NCI-H1930 (cell line): ENCODE results near the gene DCDC2C.

Experiments used
- DNase-seq, 2 experiments: peaks; one replicate each; lab custom pipeline; 2025; lab: John Stamatoyannopoulos, UW

The DCDC2C gene

DNA sequence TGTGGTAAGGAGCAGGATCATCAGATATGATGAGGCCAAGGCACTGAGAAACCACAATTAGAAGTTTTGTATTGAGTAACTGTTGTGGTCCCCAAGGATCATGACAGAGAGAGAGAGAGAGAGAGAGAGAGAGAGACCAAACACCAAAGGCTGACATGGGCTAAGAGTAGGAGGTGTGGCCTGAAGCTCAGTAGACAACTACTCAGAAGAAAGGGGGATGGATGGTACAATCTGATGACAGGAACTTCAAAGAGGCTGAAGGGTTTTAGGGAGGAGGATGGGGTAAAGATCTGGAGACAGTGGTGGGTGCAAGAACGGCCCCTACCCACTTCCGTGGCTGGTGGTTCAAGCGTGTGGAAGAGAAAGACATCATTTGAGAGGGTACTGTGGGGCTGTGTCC, 135.0 kb downstream of the DCDC2C start:
- DNase-seq: no peak

DNA sequence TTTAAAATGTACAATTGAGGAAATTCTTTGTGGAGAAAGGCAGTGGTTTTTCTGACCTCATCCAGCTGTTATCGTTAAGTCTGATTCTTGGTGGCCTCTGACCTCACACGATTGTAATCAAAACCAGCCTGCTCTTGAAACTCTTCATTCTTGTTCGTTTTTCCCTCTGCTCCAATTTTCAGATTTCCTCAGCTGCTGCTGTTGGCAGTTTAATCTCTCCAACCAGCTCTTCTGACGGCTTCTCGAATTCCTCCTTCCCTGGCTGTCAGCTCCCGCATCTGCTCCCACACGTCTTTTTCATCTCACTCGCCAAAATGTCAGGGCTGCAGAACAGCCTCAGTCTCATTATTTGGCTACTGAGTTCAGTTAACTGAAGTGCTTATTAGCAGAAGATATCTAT, 136.1 kb downstream of the DCDC2C start:
- DNase-seq: no peak

DNA sequence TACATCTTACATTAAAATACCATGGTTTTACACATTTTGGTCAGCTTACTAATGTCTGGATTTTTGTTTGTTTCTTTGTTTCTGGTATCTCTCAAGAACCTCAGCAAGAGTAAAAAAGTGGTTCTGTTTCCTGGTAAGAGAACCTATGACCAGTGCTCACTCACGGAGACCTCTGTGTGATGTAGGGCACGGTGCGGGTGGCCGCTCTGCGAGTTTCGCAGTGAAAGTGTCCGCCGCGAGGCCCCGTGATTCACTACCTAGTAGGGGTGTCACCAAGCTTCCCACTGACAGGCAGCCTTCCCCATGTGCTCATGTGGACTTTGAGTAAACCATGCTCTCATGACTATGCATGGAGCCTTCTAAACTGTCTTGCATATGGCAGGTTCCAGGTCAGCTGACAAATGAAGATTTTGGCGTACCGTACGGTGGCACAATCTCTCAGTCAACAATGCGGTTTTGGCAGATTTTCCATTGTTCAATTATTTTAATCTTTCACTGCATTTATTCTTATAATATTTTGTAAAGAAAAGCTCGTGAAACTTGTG, 137.3 kb downstream of the DCDC2C start:
- no peak for DNase-seq

DNA sequence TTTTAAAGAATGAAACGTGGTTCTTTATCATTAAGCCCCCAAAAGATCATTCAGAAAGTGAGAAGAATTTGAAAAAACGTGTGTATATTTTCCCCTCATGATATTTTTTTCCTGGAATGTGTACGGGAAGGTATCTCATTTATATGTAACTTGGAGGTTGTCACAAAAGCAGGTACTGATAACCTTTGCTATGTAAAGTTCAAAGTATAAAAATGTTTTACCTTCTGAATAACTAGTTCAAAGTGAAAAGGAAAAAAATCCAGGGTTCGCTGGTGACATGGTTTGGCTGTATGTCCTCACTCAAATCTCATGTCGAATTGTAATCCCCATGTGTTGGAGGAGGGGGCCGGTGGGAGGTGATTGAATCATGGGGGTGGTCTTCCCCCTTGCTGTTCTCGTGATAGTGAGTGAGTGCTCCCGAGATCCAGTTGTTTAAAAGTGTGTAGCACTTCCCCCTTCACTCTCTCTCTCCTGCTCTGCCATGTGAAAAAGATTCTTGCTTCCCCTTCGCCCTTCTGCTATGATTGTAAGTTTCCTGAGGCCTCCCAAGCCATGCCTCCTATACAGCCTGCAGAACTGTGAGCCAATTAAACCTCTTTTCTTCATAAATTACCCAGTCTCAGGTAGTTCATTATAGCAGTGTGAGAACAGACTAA, 144.2 kb downstream of the DCDC2C start:
- DNase-seq: no peak

DNA sequence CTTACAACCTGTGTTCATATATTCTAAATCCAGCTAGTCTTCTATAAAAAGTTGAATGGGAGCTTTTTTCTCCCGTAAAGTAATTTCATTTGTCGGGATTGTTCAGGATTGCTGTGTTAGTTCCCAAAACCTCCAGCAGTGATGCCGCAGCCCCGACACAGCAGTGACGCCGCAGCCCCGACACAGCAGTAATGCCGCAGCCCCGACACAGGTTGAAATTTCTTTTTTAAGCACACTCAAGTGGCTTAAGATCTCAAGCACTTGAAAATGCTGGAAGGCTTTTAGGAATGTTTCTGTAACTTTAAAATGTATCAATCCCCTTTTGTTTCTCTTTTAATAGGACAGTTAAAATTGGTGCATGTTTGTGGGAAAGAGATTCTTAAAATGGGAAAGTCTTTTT, 145.4 kb downstream of the DCDC2C start:
- DNase-seq: no peak

DNA sequence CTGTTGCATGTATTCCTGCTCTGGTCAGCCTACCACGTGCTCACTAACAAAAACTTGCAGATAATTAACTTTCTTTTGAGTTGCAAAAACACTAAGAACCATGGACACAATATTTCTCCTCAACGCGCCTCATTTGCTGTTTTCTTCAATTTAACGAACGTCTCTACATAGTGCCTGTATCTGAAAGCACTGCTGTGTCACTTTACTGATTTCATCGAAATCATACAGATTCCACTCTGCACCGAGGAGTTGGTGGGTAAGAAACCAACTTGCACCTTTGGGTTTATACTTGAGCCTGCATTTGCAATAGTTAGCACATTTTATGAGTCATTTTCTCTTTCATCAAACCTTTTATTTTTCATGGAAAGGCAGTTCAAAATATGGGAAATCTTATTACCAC, 145.8 kb downstream of the DCDC2C start:
- no peak for DNase-seq

DNA sequence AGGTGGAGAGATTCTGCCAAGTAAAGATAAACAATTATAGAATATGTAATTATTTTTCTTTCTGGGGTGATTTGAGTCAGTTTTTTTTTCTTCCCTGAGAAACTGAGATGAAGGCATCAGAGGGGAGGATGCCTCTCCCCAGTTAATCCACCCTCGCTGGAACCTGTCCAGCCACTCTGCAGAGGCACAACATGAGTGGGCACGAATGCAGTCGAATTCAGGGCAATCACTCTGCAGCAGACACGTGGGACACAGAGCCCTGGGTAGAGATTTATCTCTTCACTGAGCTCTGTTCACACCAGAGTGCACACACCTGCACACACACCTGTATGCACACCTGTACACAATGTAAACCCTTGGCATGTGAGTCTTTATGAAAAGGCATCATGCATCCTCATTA, 154.2 kb downstream of the DCDC2C start:
- DNase-seq: no peak

DNA sequence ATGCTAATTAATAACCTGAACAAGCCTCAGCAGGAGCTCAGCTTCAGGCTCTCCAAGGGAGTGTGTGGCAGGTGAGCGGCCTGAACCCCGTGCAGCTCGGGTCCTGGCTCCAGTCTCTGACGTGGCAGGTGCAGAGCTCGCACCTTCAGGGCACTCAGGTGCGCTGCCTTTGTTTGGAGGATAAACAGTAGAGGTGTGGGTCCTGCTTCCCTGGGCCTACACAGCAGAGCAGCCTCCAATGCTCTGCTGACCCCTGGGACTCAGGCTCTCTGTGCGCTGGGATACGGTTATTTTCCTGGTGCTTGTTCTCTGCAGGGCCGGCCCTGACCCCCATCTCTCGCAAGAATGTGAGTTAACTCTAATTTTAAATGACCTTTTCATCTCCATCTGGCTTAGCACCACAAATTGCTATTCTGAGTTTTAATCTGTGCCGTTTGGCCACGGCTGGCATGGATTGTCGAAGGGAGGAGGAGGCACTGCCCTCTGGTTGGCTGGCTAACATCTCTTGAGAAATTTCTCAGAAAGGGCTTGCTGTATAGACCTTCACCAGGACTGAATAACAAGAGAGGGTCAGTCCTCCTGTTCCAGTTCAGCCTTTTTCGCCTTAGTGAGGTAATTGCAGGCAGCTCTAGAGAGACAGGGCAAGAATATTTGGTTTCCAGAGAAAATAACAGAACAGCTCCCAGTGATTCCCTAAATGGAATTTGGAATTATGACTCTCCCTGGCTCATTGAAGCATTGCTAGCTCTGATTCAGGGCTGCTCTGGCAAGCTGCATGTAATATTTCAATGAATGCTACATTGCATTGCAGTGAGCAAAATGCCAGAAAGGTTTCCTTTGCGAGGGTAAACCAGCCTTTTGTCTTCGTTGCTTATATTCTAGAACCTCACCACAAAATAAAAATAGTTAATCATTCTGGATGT, 161.8 kb downstream of the DCDC2C start:
- no peak for DNase-seq

DNA sequence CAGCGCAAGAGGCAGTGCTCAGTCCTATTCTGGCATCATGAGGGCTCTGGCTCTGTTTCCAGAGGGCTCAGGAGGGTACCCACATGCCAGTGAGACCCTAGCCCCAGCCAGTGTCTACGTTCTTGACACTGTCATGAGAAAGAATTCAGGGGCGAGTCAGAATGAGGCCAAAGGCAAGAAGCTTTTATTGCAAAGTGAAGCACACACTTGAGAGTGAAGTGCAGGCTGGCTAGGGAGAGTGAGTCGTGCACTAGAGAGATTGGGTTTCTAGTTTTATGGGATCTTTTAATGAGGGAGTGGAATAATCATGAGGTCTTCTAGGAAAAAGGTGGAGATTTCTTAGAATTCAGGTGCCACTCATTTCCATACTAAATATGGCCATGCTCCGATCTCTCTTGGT, 164.1 kb downstream of the DCDC2C start:
- no peak for DNase-seq

DNA sequence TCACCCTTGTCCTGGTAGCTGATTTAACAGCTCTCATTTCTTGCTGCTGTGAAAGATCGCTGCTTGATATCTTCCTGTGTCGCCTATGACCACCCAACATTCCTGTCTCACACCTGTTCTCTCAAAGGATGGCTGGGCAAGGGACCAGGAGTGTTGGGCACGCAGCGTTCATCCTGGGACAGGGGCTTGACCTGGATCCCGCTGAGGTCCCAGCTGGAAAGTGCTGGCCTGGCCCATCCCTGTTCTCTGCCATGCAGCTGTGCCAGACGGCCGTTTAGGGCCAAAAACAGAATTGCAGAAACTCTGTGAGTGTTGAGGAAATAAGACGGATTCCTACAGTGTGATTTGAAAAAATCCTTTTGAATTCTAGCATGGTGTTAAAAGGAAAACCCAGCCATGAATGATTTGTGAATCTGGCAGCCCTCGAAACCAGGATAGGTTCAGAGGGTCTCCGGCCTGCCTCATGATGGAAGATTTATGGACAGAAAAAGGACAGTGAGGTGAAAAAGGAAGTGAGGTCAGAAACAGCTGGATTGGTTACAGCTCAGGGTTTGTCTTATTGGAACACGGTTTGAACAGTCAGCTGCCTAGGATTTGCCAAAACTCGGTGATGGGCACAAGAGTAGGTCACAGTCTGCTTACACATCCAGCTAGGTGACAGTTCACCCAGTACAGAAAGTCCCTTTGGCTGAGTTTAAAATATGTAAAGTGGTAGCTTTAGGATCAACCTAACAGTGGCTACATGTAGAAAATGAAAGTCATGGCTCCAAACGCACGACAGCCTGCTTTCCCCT, 164.8 kb downstream of the DCDC2C start:
- DNase-seq: no peak

DNA sequence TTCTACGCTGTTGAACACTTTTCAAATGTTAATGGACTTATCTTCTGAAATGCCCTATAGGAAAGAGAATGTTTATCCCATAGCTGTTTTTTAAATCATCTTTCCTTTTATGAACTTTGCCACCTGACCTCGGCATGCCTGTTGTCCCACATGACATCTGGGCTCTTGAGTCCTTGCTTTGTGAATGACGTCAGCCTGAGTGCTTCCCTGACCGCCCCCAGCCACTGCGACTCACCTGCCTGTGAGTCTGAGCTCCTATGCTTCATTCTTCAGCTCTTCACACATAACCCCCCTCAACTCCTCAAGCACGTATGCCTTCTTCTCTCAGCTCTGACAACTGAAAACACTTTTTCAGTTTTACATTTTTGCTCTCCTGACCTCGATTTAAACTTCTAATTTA, 166.8 kb downstream of the DCDC2C start:
- DNase-seq: no peak

DNA sequence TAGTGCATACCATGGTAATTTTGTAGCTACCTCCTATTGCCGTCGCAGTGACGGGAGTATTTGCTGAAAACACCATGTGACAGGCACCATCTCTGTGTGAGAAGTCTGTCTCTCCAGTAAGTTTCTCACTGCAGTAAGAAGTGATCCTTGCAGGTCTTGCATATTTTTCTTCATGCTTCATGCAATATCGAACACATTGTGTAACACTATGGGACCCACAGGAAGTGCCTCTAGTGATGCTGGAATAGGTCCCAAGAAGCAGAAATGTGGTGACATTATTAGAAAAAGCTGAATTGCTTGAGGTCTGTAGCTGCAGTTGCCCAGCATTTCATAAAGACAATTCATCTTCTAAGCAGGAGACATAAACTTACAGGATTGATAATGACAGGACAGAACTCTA, 167.6 kb downstream of the DCDC2C start:
- no peak for DNase-seq

DNA sequence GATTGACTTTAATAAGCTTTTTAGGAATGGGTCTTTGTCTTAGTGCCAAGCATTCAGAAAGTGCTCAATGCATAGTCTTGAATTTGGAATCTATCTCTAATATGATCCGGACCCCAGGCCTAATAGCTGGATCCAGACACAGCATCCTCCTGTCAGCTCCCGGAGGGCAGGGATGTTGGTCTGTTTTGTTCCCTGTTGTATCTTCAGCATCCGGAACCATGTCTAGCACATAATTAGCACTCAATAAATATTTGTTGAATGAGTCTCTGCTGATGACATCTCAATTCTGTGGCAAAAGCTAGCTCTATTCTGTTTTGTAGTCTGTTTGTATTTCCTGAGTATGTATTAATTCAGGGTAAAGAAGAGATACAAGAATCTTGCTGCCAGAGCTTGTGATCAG, 169.1 kb downstream of the DCDC2C start:
- DNase-seq: no peak

DNA sequence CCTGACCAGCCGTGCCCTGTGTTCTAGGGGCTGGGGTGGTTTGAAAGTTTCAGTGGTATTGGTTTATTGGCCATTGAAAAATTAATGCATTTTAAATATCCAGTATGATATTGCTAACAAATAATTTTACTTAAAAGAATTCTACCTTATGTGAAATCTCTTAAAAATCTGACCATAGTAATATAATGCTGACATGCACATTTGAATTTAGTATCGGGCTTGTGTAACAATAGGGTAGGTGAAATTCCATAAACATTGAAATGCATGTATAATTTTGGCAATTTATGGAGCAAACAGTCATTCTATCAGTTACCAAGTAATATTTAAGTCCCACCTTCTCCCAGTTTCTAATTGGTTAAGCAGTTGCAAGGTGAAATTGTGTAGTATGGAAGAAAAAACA, 170.5 kb downstream of the DCDC2C start:
- no peak for DNase-seq

DNA sequence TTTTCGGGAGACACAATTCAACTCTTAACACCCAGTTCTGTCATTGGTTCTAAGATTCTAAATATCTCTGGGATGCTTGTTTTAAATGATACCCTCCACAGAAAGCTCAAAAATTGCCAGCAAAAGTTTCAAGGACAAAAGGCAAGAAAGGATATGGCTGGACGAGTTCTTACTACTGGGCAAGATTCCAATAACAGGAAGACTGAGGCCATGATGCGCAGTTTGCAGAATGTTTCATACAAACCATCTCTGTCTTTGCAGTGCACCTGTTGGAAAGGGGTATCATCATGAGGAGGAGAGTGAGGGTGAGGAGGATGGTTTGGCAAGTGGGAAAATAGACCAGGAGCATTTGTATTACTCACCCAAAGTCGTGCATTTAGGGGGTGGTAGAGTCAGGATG, 172.8 kb downstream of the DCDC2C start:
- no peak for DNase-seq

DNA sequence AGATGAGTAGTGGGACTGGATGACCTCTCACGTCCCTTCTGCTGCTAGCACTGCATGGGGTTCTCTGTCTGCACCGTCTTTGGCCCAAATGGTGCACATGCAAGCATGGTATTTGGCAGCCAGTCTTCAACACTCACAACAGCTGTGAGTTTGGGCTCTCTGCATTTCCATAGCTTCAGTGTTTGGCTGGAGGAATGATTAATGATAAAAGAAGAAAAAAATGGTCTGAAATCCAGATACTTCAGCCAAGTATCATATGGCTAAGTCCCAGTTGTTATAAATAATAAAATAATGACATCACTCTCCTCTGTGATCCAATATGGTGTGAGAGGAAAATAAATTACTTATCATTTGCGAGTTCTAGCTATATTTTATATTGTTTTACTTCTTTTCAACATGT, 173.3 kb downstream of the DCDC2C start:
- DNase-seq: no peak

DNA sequence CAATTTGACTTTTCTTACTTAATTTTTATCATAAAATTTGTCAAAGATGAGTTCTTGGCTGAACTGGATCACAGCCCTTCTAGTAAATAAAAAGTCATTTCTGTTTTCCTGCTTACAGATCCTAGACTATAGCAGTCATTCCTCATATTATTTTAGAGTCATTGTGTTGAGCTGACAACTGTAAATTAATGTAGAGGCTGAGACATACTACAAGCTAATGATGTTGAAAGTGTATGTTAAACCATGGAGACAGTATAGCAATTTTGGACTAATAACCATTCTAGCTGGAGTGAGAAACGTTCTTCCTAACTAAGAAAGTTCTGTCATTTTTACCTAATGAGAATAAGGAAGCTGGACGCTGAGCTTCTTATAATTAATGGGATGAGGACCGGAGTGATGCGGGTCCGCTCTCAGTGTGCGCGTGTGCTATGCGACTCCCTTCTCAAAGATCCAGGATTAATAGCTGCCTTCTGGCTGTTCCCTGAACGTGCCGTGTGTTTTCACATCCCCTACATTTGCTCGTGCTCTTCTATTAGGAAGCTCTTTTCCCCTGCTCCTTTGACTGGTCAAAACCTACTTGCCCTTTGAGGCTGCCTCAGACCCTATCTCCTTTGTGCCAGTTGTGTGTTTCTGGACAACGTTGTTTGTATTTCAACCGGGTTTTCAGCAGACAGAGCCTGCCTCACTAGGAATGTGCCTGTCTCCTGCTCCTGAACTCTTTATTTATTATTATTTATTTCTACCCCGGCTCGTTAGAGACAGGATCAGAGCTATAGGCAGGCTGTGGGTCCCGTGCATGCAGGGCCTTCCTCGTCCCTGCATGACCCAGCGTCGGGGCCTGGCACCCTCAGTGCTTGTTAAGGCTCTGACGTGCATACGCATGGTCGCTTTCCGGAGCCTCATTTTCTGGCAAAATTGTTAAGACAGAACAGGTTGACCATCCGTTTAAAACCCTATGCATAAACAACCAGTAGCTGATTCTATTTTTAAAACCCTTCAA, 182.6 kb downstream of the DCDC2C start:
- DNase-seq: no peak

DNA sequence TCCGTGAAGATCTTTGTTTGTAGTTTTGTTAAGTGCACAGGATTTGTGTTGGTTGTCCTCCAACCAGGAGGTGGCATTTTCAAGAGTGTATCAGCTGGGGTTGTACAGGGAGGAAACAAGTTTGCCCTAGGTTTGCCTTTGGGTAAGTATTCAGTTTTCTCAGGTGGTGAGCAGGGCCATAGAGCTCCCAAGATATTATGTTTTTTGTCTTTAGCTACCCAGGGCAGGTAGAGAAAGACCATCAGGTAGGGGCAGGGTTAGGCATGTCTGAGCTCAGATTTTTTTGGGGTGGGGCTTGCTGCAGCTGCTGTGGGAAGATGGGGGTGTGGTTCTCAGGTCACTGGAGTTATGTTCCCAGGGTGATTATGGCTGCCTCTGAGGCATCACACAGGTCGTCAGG, 191.6 kb downstream of the DCDC2C start:
- DNase-seq: no peak
